ENCODE results near the gene LDHAL6B.

Gene LDHAL6B

GRCh38 chr15:59200560-59200959, 6.1 kb upstream of the LDHAL6B start:
- H3K27me3 Mint-ChIP-seq (ENCODE audit: low read depth) = no peaks in the 10 kb centered on the region
- no peak for TF ChIP-seq CTCF (IDR thresholded peaks at IDR 0.05; ENCODE audit: unreplicated experiment in 3 of 3)
- H3K27ac Mint-ChIP-seq = no peak overlapping the region
- H3K4me1 Mint-ChIP-seq = no peaks in the 10 kb centered on the region
- peaks cover 42% of the 10 kb centered on the region for H3K36me3 Mint-ChIP-seq (ENCODE audit: low read depth)
- no peaks in the 10 kb centered on the region for H3K9me3 Mint-ChIP-seq
- no peak overlapping the region for H3K4me3 Mint-ChIP-seq

- H3K27ac Mint-ChIP-seq = no peak overlapping the region
- no peaks in the 10 kb centered on the region for H3K9me3 Mint-ChIP-seq
- H3K4me1 Mint-ChIP-seq = no peaks in the 10 kb centered on the region
- no peak for TF ChIP-seq CTCF (IDR thresholded peaks at IDR 0.05; ENCODE audit: unreplicated experiment in 3 of 3)
- no peaks in the 10 kb centered on the region for H3K27me3 Mint-ChIP-seq (ENCODE audit: low read depth)
- peaks cover 59% of the 10 kb centered on the region for H3K36me3 Mint-ChIP-seq (ENCODE audit: low read depth)
- H3K4me3 Mint-ChIP-seq = no peak overlapping the region
Measured at GRCh38 chr15:59203008-59203407, 3.6 kb upstream of the LDHAL6B start.

- no peak overlapping the region for H3K4me3 Mint-ChIP-seq
- H3K36me3 Mint-ChIP-seq (ENCODE audit: low read depth) = peaks cover 66% of the 10 kb centered on the region
- H3K27ac Mint-ChIP-seq = no peak overlapping the region
- no peak for TF ChIP-seq CTCF (IDR thresholded peaks at IDR 0.05; ENCODE audit: unreplicated experiment in 3 of 3)
- H3K4me1 Mint-ChIP-seq = no peaks in the 10 kb centered on the region
- no peaks in the 10 kb centered on the region for H3K27me3 Mint-ChIP-seq (ENCODE audit: low read depth)
- no peaks in the 10 kb centered on the region for H3K9me3 Mint-ChIP-seq
Measured at GRCh38 chr15:59203657-59204056, 3.0 kb upstream of the LDHAL6B start.

- Mint-ChIP-seq H3K36me3 (ENCODE audit: low read depth) (peaks cover 64% of the 10 kb centered on the region), H3K27me3 (ENCODE audit: low read depth) (no peaks in the 10 kb centered on the region), H3K9me3 (no peaks in the 10 kb centered on the region), H3K4me1 (no peaks in the 10 kb centered on the region), H3K27ac (no peak overlapping the region), H3K4me3 (no peak overlapping the region)
- TF ChIP-seq CTCF (IDR thresholded peaks at IDR 0.05; ENCODE audit: unreplicated experiment in 3 of 3) = no peak
Measured at GRCh38 chr15:59205839-59206622, 612 bp upstream of the LDHAL6B start.

GRCh38 chr15:59208613-59209249, 2.1 kb downstream of the LDHAL6B start:
- TF ChIP-seq CTCF (IDR thresholded peaks at IDR 0.05; ENCODE audit: unreplicated experiment in 3 of 3) = no peak
- H3K4me3 Mint-ChIP-seq = no peak overlapping the region
- H3K9me3 Mint-ChIP-seq = no peaks in the 10 kb centered on the region
- H3K36me3 Mint-ChIP-seq (ENCODE audit: low read depth) = peaks cover 70% of the 10 kb centered on the region
- H3K27ac Mint-ChIP-seq = peak overlapping the region in 1 of 3 experiments; percentile 55
- no peaks in the 10 kb centered on the region for H3K27me3 Mint-ChIP-seq (ENCODE audit: low read depth)
- H3K4me1 Mint-ChIP-seq = no peaks in the 10 kb centered on the region

GRCh38 chr15:59210186-59210585, 3.5 kb downstream of the LDHAL6B start:
- Mint-ChIP-seq H3K27me3 (ENCODE audit: low read depth) (no peaks in the 10 kb centered on the region), H3K27ac (no peak overlapping the region), H3K9me3 (no peaks in the 10 kb centered on the region), H3K36me3 (ENCODE audit: low read depth) (peaks cover 63% of the 10 kb centered on the region), H3K4me1 (no peaks in the 10 kb centered on the region), H3K4me3 (no peak overlapping the region)
- no peak for TF ChIP-seq CTCF (IDR thresholded peaks at IDR 0.05; ENCODE audit: unreplicated experiment in 3 of 3)
